ENCODE results near the gene CAP1. TPM values are rescaled to one million over a fixed set of nuclear protein-coding genes. Genes with fewer than 3 reads are reported as not detected.

The CAP1 gene
- total and polyA plus RNA-seq, 2 of the 4 experiments (the other 2 are of a cell fraction), result 434 to 756 TPM

DNA sequence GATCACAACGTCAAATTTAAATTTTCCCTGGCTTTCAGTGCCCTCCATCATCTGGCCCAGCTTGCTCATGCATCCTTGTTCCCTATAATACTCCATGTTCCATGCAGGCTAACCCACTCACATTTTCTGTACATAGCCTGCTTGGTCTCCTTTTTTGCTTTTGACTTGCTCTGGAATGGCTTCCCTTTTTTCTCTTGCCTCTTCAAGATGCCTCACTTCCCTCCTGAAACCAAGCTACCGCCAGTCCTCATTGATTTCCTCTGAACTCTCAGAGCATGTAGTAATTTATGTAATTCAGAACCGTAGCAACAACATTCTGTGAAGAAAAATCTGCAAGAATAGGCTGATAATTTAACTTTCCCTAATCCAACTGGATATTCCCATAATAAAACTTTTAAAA lies 10.3 kb downstream of the CAP1 start:
- H3K9ac ChIP-seq (ENCODE audit: low read depth, low read length), result no peak overlapping the region
- no peak overlapping the region for H4K91ac ChIP-seq (ENCODE audit: insufficient read depth, low read depth, low read length)
- H3K27me3 ChIP-seq (ENCODE audit: control insufficient read depth, insufficient read depth, low read length), result no peaks in the 10 kb centered on the region
- no peaks in the 10 kb centered on the region for H3K9me3 ChIP-seq (ENCODE audit: control insufficient read depth, insufficient read depth, low read length)
- TF ChIP-seq MAZ (IDR thresholded peaks at IDR 0.05; ENCODE audit: borderline replicate concordance, low read depth, low read length) (no peak), CEBPB (IDR thresholded peaks at IDR 0.05; ENCODE audit: low read depth, low read length) (no peak), BHLHE40 (IDR thresholded peaks at IDR 0.05; ENCODE audit: low read depth, low read length) (no peak), FOS (IDR thresholded peaks at IDR 0.05; ENCODE audit: low read depth, low read length) (no peak), RFX5 (IDR thresholded peaks at IDR 0.05; ENCODE audit: low read depth, low read length) (no peak), NFE2L2 (IDR thresholded peaks at IDR 0.05; ENCODE audit: low read depth, low read length) (no peak), SMC3 (IDR thresholded peaks at IDR 0.05; ENCODE audit: low read depth, low read length) (no peak), POLR2A (IDR thresholded peaks at IDR 0.05; ENCODE audit: low read depth, low read length) (no peak), MAFK (IDR thresholded peaks at IDR 0.05; ENCODE audit: low read depth, low read length) (no peak), RAD21 (IDR thresholded peaks at IDR 0.05; ENCODE audit: low read length) (no peak), RCOR1 (IDR thresholded peaks at IDR 0.05; ENCODE audit: insufficient replicate concordance, low read length) (no peak), MXI1 (IDR thresholded peaks at IDR 0.05; ENCODE audit: borderline replicate concordance, low read depth, low read length) (no peak)
- TF ChIP-seq, protein P1, sequence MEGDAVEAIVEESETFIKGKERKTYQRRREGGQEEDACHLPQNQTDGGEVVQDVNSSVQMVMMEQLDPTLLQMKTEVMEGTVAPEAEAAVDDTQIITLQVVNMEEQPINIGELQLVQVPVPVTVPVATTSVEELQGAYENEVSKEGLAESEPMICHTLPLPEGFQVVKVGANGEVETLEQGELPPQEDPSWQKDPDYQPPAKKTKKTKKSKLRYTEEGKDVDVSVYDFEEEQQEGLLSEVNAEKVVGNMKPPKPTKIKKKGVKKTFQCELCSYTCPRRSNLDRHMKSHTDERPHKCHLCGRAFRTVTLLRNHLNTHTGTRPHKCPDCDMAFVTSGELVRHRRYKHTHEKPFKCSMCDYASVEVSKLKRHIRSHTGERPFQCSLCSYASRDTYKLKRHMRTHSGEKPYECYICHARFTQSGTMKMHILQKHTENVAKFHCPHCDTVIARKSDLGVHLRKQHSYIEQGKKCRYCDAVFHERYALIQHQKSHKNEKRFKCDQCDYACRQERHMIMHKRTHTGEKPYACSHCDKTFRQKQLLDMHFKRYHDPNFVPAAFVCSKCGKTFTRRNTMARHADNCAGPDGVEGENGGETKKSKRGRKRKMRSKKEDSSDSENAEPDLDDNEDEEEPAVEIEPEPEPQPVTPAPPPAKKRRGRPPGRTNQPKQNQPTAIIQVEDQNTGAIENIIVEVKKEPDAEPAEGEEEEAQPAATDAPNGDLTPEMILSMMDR (conservative IDR thresholded peaks at IDR 0.05; ENCODE audit: low read depth, low read length), result no peak
- TF ChIP-seq, protein P2, sequence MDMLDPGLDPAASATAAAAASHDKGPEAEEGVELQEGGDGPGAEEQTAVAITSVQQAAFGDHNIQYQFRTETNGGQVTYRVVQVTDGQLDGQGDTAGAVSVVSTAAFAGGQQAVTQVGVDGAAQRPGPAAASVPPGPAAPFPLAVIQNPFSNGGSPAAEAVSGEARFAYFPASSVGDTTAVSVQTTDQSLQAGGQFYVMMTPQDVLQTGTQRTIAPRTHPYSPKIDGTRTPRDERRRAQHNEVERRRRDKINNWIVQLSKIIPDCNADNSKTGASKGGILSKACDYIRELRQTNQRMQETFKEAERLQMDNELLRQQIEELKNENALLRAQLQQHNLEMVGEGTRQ (IDR thresholded peaks at IDR 0.05; ENCODE audit: low read depth, low read length), result no peak
- H2AFZ ChIP-seq (replicated peaks; ENCODE audit: low read length, poor library complexity), result no peak overlapping the region
- WGBS, 2 experiments (ENCODE audit: extremely low coverage in 2 of 2, insufficient read length in 1 of 2), result 100% methylated on average over 1 of the region's 3 CpGs; no CpG with 5 or more reads in 1 of the 2 experiments
- H4K8ac ChIP-seq (ENCODE audit: low read depth in 2 of 2, low read length in 2 of 2), result no peak overlapping the region
- no peak overlapping the region for H4K5ac ChIP-seq (ENCODE audit: low read depth, low read length)
- dilution Hi-C loops (cut with HindIII; ENCODE audit: low sequenced_read_pairs, unreplicated experiment), result no loop called here
- no peak overlapping the region for H2BK120ac ChIP-seq (ENCODE audit: low read depth, low read length)
- H3K27ac ChIP-seq (ENCODE audit: insufficient read depth, low read length), result no peak overlapping the region
- no TSS peak for BruUV-seq (replicated peaks)
- H2AK5ac ChIP-seq (ENCODE audit: low read depth, low read length), result no peak overlapping the region
- peaks cover 3 to 60% of the 10 kb centered on the region in 2 experiments; a peak in 2 of 4 replicates for H3K79me1 ChIP-seq (ENCODE audit: low read depth in 1 of 2, low read length in 2 of 2)
- no peak overlapping the region for H2AK9ac ChIP-seq (replicated peaks; ENCODE audit: low read depth, low read length, poor library complexity)
- intact Hi-C loops (cut with micrococcal nuclease), result no loop called here
- H3K4ac ChIP-seq (ENCODE audit: low read depth, low read length), result no peak overlapping the region
- no peak overlapping the region for H2BK15ac ChIP-seq (ENCODE audit: low read depth, low read length)
- H2BK20ac ChIP-seq (ENCODE audit: low read depth, low read length), result no peak overlapping the region
- POLR2A ChIA-PET (ENCODE audit: unreplicated experiment), result no interaction called here
- H3K36me3 ChIP-seq (ENCODE audit: control insufficient read depth, insufficient read depth, low read length), result peaks cover 11% of the 10 kb centered on the region
- H3K14ac ChIP-seq (replicated peaks; ENCODE audit: low read depth, low read length), result no peak overlapping the region
- CTCF ChIA-PET, result no interaction called here
- peaks cover 10% of the 10 kb centered on the region for H3K9me1 ChIP-seq (ENCODE audit: insufficient read depth, low read length)
- in situ Hi-C loops (cut with MboI; ENCODE audit: low sequenced_read_pairs), result no loop called here
- DNase-seq (no peak), ATAC-seq (ENCODE audit: low read depth) (no peak)
- no peak overlapping the region for H3K4me3 ChIP-seq (ENCODE audit: insufficient read depth, low read depth, low read length)
- no peak overlapping the region for H3K23ac ChIP-seq (ENCODE audit: low read depth, low read length)
- no peak overlapping the region for H2BK5ac ChIP-seq (ENCODE audit: low read depth, low read length, poor library complexity, severe bottlenecking)
- H3K4me1 ChIP-seq (ENCODE audit: control insufficient read depth, insufficient read depth, low read length), result peaks cover 8% of the 10 kb centered on the region; the same call in 1 of the 2 replicates
- H3K18ac ChIP-seq (ENCODE audit: low read depth, low read length), result no peak overlapping the region
- no peak overlapping the region for H3K56ac ChIP-seq (ENCODE audit: extremely low read depth, insufficient read depth, low read length)
- H4K20me1 ChIP-seq (ENCODE audit: insufficient read depth, low read length), result peaks cover 94% of the 10 kb centered on the region
- H3K4me2 ChIP-seq (ENCODE audit: low read depth, low read length), result no peak overlapping the region
